PFSK-1 (cell line): ENCODE data around the gene CORO2B.

ENCODE experiments used
- FOXP2 ChIP-seq: optimal IDR thresholded peaks from 2 replicates; pipeline ENCODE3; 2011; ENCODE audit warnings: borderline replicate concordance, control low read depth, inconsistent platforms; ENCODE audit not compliant: insufficient read depth; ENCODE audit errors: extremely low read length, extremely low read depth
- POLR2AphosphoS5 ChIP-seq: IDR thresholded peaks from 2 replicates; pipeline ENCODE4 v1.6.1; 2012; ENCODE audit warnings: low read depth, mild to moderate bottlenecking, control low read depth, low read length, moderate library complexity
- REST ChIP-seq, 2 experiments: IDR thresholded peaks; 2 replicates each; pipeline versions ENCODE4 v1.6.1 to v1.8.0; 2011 to 2012; ENCODE audit warnings: low read depth in 2 of 2, low read length in 2 of 2, control low read depth in 1 of 2, inconsistent platforms in 1 of 2, mild to moderate bottlenecking in 1 of 2, moderate library complexity in 1 of 2; ENCODE audit not compliant: insufficient read depth in 1 of 2
- SIN3A ChIP-seq: IDR thresholded peaks from 2 replicates; pipeline ENCODE4 v1.6.1; 2012; ENCODE audit warnings: mild to moderate bottlenecking, low read length, moderate library complexity, borderline replicate concordance; ENCODE audit not compliant: insufficient read depth
- TAF1 ChIP-seq: IDR thresholded peaks from 2 replicates; pipeline ENCODE4 v1.6.1; 2012; ENCODE audit warnings: low read length, control low read depth, borderline replicate concordance; ENCODE audit not compliant: insufficient read depth

CORO2B gene

GRCh38 chr15:68593341-68593740, 14.5 kb downstream of the CORO2B start:
- TF ChIP-seq SIN3A: no peak
- TF ChIP-seq FOXP2: no peak
- no peak for TF ChIP-seq POLR2AphosphoS5
- no peak for TF ChIP-seq REST (IDR thresholded peaks at IDR 0.05; ENCODE audit: insufficient read depth in 1 of 2, low read depth in 2 of 2, low read length in 2 of 2)
- TF ChIP-seq TAF1: no peak

GRCh38 chr15:68593828-68594532, 15.2 kb downstream of the CORO2B start:
- no peak for TF ChIP-seq TAF1
- no peak for TF ChIP-seq FOXP2
- no peak for TF ChIP-seq SIN3A
- no peak for TF ChIP-seq POLR2AphosphoS5
- no peak for TF ChIP-seq REST (IDR thresholded peaks at IDR 0.05; ENCODE audit: insufficient read depth in 1 of 2, low read depth in 2 of 2, low read length in 2 of 2)

GRCh38 chr15:68594533-68595259, 15.9 kb downstream of the CORO2B start:
- TF ChIP-seq TAF1: no peak
- TF ChIP-seq SIN3A: no peak
- TF ChIP-seq POLR2AphosphoS5: no peak
- TF ChIP-seq FOXP2: no peak
- TF ChIP-seq REST (IDR thresholded peaks at IDR 0.05; ENCODE audit: insufficient read depth in 1 of 2, low read depth in 2 of 2, low read length in 2 of 2): no peak

- TF ChIP-seq FOXP2 (no peak), REST (IDR thresholded peaks at IDR 0.05; ENCODE audit: insufficient read depth in 1 of 2, low read depth in 2 of 2, low read length in 2 of 2) (no peak), TAF1 (no peak), SIN3A (no peak)
These were observed 16.4 kb downstream of the CORO2B start for GRCh38 chr15:68595260-68595564.
